G401.6 (cell line): Measurements from ENCODE around the gene MSX1.

Experiments
- FAIRE-seq: peaks from 2 replicates; lab custom pipeline; 2012; peaks lifted over from hg19 to GRCh38; lab: Jason Lieb, UNC

MSX1 gene

DNA sequence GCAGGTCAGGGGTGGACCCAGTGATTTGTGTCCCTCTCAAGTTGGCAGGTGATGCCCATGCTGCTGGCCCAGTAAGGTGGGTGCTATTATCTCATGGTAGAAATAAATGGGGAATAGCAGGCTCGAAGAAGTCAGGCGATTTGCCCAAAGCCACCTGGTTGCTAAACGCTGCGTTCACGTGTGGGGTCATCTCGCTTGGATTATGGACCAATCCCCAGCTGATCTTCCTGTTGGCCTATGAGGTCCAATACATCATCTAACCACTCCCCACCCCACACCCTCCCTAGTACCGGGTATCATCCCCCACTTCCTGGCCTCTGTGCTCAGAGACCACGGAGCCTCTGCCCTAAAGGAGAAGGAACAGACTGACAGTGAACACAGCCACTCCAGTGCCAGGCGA lies 18.3 kb upstream of the MSX1 start:
- no peak for FAIRE-seq

GRCh38 chr4:4842476-4843441 lies 16.7 kb upstream of the MSX1 start:
- FAIRE-seq: no peak

GRCh38 chr4:4843635-4844291 lies 15.7 kb upstream of the MSX1 start:
- no peak for FAIRE-seq

GRCh38 chr4:4845027-4845426 lies 14.4 kb upstream of the MSX1 start:
- FAIRE-seq: no peak

DNA sequence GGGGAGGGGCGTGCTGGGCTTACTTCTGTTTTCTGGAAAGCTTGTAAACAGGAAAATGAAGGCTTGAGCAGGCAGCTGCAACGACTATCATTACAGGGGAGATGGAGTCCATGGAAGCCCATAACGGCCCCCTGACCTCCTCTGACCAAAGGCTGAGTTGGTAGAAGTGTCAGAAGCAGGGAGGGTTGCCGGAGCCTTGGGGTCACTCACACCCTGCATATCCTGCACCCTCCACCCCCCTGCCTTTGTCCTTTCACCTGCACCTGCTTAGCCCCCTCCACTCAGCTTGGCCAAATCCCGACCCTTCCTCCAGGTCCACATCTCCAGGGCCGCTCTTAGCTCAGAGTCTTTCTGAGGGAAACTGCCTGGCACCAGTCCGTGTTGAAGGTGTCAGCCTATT lies 12.5 kb upstream of the MSX1 start:
- no peak for FAIRE-seq

DNA sequence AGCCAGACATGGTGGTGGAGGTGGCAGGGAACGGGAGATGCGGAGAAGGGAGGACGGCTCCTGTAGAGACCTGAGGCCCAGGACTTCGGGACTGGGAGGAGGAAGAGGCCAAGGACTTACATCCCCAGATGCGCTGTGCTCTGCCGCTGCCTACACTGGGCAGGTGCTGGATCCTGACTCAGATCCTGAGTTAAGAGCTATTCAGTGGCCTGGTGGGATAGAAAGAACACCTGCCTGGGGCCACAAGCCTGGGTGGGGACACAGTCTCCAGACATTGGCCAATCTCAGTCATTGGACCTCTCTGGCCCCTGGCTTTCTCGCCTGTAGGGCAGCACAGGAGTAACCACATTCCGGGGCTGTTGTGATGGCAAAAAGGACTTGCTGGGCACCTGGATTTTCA lies 10.9 kb upstream of the MSX1 start:
- FAIRE-seq: no peak

DNA sequence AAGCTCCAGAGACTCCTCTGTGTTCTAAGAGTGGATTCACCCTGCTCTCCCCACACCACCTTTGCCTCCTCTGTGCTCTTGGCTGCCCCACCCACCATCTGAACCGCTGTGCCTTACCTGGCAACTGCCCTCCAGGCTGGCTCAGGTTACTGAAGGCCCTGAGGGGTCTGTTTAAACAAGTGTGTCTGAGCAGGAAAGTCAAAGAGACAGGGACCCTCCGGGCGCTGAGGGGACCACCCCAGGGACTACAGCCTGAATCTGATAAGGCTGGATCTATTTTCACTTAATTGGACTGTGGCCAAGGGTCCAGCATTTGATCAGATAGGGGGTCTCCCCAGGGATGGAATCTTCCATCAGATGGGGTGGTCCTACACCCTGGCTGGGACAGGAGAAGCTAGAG lies 10.4 kb upstream of the MSX1 start:
- no peak for FAIRE-seq

- FAIRE-seq: no peak
Observed at GRCh38 chr4:4849524-4850193, 9.8 kb upstream of the MSX1 start.

- no peak for FAIRE-seq
Observed at GRCh38 chr4:4851081-4851480, 8.4 kb upstream of the MSX1 start.

DNA sequence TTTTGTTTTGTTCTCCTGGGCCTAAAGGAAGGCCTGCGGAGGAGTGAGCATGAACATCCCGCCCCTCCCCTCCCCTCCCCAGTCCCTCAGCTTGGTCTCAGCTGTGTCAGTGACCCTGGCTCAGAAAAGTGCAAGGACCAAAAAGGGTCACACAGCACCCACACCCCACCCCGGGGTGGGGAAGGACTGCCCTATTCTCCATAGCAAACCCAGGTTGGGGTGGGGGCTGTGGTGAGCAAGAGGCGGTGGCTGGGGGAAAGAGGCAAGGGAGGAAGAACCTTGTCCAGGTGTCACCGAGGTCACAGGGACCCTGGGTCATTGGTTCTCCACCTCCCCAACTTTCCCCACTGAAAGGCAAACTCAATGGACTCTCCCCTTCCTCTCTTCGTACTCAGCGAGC lies 7.6 kb upstream of the MSX1 start:
- no peak for FAIRE-seq

DNA sequence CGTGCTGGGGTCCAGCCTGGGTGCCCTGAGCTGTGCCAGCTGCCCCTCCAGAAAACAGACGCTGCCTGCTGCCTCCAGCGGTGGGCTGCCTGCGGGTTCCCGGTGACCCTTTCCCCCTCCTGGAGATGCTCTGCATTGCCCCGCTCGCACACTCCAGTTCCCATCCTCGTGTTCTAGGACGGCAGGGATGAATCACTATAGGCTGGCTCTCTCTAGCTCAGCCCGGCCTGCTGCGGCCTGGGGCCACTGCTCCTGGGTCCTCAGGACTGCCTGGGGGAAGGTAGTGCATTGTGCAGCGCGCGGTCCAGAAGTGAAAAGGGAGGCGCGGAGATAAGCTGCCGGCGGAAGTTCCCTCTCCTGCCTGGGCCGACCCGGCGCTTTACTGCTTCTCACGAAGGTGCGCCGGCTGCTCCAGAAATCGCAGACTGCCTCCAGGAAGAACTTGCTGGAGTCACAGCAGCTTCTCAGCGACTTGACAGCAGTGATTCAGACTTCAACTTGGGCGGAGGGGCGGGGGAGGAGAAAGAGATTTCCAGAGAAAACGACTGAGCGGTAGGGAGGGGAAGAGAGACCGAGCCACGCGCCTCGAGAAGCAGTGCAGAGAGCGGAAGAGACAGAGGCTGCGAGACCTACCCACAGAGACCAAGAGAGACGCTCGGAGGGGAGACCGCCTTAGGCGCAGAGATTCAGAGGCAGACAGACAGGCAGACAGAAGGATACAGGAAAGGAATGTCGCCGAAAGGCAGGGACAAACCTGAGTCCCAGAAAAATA lies 6.7 kb upstream of the MSX1 start:
- no peak for FAIRE-seq

DNA sequence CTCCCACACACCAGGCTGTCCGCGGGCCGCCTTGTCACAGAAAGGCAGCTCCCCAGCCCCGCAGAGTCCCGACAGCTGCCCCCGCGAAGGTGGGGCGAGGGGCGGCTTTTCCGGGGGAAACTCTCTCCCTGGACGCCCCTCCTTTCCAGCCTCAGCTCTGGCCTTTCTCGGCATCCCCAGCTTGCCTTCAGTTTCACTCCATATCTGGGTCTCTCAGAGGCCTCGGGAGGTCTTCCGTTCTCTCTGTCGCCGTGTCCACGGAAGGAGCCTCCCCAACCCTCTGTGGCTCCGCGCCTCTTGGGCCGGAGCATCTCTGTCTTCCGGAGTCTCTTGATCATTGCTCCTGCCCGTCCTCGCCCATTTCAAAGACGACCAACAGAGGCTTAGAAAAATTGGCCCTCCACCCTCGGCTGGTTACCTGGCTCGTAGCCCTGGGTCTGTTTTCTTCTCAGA lies 6.1 kb upstream of the MSX1 start:
- no peak for FAIRE-seq

DNA sequence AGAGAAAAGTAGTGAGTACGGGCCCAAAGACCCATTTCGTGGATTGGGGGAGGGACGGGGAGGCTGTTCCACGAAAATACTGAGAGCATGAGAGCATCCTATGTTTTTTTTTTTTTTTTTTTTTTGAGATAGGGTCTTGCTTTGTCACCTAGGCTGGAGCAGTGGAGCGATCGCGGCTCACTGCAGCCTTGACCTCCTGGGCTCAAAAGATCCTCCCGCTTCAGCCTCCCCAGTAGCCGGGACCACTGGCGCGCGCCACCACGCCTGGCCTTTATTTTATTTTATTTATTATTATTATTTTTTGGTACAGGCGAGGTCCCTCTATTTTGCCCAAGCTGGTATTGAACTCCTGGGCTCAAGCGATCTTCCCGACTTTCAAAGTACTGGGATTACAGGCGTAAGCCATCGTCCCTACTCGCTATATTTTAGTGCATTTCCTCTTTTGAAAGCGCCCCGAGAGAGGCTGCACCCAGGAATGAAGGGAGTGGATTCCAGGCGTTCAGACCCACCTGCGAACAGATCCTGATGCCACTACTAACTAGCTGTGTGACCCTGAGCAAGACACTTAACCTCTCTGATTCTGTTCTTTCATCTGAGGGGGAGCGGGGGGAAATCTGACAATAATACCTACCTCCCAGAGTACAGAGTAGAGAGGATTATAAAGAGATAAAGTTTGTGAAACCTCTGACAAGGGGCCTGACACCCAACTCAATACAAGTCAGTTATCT lies 5.4 kb upstream of the MSX1 start:
- FAIRE-seq: no peak

- FAIRE-seq: no peak
Observed at GRCh38 chr4:4854649-4855295, 4.7 kb upstream of the MSX1 start.

DNA sequence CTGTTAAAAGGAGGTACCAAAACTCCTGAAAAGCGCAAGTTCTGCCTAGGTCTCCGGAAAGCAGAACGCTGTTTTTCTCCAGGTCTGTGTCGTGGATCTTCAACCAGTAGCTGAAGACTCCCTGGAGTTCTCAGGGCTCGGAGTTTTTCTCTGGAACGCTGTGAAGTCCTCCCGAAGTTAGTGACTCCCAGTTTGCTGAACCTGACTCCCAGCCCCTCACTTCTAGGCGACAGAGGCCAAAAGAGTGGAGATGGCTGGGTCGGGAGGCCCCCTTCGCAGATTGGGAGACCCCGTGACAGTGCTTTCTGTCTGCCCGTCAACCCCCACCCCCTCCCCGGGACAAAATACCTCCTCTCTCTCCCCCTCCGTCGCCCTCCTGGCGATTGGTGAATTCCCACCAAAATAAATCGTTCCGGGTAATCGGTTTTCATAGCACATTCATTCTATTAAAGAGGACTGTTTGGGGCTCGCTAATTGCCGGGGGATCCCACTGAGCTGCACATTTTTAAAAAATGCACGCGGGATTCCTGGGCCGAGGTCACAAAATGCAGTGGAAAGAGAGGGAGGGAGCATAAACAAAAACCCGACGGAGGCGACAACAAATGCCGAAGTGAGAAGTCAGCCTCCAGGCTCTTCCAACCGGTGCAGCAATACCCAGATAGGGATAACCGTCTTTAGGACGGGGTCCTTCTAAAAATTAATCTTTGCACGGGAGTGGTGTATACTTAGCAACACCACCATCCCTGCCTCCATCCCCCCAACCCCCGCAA lies 4.0 kb upstream of the MSX1 start:
- no peak for FAIRE-seq

GRCh38 chr4:4856071-4857000 lies 3.1 kb upstream of the MSX1 start:
- peak; percentile 44 for FAIRE-seq

DNA sequence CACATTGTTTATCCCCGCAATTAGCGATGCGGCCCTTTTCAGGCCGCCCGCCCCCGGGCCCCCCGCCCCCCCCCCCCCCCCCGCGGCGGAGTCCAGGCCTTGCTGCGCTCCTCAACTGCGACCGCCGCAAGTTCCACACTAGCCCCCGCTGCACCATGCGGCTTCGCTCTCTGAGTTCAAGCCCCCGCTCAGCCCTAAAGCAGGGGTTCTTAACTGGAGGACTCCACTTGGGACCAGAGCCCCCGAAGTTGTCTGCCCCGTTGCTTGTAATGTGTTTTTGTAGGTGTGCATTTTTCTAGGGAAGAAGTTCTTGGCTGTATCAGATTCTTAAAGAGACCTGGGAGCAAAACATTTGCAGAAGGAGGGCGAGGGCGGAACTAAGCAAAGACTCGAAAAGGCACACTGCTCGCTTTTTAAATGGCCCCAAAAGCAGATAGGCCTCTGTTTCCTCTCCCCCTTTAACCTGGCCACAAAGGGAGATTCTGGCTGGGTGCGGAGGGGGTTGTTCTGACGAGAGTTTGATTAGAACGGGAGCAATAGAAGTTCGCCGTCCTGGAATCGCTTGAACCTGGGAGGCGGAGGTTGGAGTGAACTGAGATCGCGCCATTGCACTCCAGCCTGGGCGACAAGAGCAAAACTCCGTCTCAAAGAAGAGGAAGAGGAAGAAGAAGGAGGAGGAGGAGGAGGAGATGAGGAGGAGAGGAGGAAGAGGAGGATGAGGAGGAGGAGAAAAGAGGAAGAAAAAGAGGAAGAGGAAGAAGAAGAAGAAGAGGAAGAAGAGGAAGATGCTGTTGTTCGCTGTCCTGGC lies 2.3 kb upstream of the MSX1 start:
- no peak for FAIRE-seq

DNA sequence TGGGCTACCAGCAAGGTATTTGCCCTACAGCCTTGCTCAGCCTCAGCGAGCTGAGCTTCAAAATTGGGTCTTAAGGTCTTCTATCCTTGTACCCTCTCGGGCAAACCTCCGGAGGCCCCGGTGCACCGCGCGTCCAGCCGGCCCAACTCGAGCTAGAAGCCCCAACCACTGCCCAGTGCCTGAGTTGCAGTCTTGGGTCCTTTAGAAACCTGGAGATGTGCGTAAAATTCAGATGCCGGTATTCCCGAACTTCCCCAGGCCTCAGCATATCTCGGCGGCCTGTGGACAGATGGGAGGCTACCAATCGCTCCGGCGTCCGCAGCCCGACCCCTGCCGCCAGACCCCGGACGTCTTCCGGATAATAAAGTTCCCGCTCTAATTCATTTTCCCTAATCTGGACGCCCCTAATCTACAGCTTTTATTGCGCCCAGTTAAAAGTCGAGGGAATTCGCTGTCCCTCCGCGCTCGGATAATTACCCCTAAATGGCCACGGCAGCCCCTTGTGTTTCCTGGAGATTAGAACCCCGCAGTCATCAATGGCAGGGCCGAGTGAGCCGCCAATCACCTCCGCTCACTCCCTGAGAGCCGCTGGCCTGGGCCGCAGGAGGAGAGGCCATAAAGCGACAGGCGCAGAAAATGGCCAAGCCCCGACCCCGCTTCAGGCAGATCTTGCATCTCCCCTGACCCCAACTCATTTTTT lies 1.5 kb upstream of the MSX1 start:
- no peak for FAIRE-seq
